Stimulated activated CD8-positive, alpha-beta memory T cell treated with anti-CD3 and anti-CD28 coated beads, Interleukin-12 subunit alpha, Interleukin-12 subunit beta, amount 100 ng/mL, for 24 hours (primary cell): ENCODE data around the gene SDR42E1.
"Not testable (repeated sequence)": the region's sequence is repeated elsewhere in the genome, so short reads cannot be mapped to it uniquely, and the experiment has no call there.

Experiments
- DNase-seq: peaks from one replicate; pipeline ENCODE4 v3.0.0-alpha.2; 2020; ENCODE audit errors: extremely low read depth

Gene SDR42E1

DNA sequence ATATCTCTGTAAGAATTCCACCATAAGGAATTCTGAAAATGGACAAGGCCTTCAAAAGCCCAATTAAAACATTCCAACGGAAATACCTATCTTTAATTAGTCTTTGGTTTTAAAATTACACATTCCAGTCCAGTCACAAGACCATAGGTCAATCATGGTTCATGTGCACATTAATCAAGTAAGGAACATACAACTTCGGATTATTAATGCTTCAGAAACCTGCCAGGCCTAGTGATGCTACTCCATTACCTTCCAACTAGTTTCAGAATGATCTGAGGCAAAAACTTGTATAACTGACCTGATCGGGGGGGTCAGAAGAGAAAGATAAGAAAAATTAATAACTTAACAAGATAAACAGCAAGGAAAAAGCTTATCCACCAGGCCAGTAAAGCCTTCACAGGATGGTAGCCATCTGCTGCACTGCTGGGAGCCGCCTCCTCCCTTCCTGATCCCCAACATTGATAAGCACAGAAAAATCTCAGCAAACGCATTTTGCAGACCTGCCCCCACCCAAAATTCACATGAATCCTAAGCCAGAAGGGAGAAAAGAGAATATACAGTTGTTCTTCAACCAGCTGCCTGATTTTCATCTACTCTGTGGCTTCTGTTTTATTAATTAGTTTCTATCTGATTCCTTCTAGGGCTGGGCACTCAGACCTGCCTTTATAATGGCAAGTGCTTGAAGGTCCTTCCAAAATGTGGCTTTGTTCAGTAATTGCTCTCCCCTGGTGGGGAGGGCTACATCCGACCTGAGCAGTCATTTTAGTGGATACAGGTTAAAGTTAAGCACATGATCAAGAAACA, 6.0 kb downstream of the SDR42E1 start:
- DNase-seq: no peak

DNA sequence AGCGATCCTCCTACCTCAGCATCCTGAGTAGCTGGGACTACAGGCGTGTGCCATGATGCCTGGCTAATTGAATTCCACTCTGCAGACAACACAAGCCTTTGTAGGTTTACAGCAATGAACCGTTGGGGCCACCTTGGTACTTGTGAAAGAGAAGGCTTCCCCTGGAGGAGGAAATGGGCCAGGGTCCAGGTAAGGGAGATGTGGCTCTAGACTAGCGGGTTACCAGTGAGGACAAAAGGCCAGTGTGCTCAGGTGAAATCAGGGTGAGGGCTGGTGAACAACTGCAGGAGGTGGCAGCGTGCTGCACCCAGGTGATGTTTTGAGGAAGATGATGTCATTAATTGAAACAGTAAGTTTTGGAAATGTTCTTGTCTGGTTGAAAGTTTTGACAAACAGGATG, 6.7 kb downstream of the SDR42E1 start:
- no peak for DNase-seq

DNA sequence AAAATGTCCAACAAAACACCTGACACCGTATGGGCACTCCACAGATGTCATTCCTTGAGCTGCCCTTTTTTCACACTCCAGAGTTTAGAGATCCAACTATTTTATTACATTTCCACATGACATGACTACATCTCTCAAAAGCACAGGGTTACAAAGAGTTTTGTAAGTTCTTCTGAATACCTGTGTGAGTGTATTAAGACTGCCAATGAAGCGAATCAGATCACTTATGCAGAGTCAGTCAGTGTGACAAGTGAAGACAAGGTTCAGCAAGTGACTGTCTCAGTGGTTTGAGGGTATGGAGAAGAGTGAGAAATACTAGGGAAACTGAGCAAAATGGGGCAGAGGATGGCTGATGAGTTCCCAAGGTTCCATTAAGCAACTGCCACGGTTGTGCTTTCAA, 8.4 kb downstream of the SDR42E1 start:
- no peak for DNase-seq

DNA sequence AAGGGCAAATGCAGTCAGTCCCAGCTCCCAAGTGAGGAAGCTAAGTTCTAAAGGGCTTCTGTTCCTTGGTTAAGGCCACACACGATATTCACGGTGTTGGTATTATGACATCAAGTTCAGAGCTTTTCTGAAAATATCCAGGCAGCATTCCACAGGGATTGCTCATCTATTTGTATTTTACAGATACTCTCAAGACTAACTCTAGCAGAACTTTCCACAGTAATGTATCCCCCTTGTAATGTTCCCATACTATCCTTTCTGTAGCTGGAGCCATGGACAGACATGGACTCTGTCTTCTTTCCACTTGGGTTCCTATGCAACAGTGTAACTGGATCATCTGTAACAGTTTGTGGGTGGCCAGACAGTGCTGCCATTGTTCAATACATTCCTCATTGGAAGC, 13.5 kb downstream of the SDR42E1 start:
- no peak for DNase-seq

DNA sequence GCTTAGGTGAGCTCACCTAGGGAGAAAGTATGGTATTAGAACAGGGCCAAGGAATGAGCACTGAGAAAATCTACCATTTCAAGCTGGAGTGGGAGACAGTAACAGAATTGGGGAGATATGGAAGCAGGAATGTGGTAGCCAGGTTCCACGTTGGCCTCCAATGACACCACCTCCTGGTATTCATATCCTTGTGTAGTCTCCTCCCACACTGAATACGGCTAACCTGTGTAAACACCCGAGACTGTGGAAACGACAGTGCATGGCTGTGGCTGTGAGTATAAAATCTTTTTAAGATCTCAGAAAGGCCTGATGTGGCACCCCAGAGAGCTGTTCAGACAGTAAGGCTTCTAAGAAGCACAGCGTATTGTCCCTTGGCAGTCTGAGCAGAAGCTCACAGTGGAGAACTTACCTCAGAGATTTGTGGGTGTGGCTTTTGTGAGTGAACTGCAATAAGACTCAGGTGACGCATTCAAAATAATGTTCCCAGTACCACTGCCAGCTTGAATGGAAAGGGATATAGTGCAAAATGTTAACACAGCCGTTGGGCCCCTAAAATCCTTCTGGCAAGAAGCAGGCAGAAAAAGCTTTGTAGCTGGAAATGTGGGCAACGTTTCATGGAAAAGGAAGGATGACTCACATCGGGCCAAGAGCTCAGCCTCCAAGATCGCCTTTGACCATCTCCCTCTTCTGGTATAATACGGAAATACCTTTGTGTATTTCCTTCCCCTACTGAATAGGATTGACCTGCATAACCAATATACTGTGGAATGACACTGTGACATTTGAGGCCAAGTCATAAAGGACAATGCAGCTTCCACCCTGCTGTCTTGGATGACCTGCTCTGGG, 14.4 kb downstream of the SDR42E1 start:
- DNase-seq: no peak

DNA sequence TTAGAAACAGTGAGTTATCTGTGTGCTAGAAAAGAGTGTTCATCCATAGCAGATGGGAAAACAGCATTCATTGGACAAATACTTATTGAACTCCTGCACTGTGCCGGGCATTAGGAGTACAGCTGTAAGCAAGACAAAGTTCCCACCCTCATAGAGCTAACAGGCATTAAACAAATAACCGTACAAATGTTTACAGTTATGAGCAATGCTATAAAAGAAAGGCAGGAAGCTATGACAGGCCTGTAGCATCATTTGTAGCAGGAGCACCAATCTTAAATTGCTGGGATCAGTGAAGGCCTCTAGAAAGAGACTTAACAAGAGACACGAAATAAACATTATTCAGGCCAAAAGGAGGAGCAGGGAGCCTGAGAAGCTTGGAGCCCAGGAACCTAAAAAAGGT, 15.6 kb downstream of the SDR42E1 start:
- DNase-seq: no peak

DNA sequence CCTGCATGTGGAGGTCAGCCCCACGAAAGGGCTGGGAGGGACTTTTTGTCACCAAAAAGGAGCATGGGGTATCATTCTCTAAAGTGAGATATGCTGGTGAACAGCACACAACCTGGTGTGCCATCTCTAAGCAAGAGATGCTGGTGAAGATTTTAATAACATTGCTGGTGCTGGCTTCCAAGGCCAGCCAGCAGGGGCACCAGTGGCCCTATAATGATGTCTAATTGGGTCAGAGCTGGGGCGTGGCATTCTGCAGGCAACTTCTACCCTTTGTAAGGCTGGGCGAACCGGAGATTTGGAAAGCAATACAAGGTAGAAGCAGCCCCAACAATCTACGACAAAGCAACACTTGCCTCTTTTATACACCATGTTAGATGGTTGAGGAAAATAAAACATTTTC, 16.8 kb downstream of the SDR42E1 start:
- DNase-seq: no peak

DNA sequence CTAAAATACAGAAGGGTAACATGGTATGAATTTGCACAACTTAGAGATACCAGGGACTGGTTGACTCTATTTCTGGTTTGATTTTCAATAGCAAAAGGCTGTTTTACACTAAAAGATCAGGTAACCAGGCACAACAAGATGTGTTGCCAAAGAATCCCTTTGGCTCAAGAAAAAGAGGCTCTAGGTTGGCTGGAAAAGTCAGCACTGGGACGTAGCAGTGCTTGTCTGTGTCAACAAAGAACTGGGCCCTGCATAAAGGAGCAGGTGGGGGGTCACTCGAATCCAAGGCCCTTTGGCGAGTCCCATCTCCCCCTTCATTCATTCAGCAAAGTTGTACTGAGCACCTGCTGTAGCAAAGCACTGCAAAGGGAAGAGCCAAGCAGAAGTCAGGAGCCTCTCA, 18.4 kb downstream of the SDR42E1 start:
- no peak for DNase-seq

DNA sequence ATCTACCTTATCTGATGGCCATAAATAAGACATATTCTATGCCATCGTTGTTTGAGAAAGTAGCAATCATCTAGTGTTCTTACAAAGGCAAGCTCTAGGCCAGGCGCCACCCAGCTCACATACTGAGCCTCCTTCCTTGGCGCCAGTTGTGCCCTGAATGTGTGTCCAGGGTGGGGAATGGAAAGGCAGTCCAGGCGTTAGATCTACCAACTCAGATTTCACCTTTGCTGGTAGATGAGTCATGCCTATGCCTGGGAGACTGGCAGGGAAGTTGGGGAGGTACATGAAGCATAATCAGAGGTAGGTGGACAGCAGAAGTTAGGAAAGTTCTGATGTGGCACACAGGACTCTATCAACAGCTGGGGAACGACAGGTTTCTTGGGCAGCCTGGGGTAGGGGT, 23.6 kb downstream of the SDR42E1 start:
- DNase-seq: no peak

DNA sequence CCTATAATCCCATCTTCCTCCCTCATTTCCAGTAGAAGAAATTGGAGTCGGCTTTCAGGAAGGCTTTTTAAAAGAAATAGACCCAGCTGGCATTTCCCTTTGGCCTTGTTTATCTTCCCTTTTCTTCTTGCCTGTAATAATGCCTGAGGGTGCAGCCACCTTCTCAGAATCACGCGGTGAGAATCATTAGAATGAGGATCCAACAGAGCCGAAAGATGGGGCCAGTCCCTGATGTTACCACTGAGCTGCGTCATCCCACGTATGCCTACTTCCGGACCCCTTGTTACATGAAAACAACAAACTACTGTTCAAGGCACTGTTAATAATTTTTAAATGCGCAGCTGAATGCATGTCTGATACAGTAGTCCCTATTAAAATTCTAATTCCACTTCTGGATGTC, 24.1 kb downstream of the SDR42E1 start:
- DNase-seq: no peak

DNA sequence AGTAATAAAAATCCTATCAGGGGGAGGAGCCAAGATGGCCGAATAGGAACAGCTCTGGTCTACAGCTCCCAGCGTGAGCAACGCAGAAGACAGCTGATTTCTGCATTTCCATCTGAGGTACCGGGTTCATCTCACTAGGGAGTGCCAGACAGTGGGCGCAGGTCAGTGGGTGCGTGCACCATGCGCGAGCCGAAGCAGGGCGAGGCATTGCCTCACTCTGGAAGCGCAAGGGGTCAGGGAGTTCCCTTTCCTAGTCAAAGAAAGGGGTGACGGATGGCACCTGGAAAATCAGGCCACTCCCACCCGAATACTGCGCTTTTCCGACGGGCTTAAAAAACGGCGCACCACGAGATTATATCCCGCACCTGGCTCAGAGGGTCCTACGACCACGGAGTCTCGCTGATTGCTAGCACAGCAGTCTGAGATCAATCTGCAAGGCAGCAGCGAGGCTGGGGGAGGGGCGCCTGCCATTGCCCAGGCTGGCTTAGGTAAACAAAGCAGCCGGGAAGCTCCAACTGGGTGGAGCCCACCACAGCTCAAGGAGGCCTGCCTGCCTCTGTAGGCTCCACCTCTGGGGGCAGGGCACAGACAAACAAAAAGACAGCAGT, 33.8 kb downstream of the SDR42E1 start:
- not testable (repeated sequence) for DNase-seq

DNA sequence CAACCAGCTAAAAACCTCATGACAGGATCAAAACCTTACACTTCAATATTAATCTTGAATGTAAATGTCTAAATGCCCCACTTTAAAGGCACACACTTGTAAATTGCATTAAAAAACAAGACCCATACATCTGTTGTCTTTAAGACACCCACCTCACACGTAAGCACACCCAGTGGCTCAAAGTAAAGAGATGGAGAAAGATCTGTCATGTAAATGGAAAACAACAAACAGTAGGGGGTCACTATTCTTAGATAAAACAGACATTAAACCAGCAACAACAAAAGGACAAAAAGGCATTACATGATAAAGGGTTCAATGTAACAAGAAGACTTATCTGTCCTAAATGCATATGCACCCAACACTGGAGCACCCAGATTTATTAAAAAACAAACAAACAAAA, 35.6 kb downstream of the SDR42E1 start:
- DNase-seq: no peak

DNA sequence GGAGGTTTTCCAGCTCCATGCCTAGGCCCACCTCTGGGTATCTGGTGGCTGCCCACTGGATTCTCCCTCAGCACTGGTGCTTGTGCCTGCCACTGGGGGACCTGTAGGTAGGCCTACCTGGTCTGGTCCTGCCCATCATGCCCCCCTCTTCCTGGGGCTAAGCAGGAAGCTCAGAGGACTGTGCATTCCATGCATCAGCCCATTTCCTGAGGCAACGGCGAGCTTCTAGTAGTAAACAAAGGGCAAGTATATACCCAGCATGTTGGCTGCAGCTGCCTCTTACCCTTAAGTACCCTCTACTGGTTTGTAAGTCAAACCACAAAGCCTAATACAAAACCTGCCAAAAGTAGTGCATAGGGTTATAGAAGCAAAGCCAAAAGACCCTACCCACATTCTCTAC, 37.5 kb downstream of the SDR42E1 start:
- no peak for DNase-seq

DNA sequence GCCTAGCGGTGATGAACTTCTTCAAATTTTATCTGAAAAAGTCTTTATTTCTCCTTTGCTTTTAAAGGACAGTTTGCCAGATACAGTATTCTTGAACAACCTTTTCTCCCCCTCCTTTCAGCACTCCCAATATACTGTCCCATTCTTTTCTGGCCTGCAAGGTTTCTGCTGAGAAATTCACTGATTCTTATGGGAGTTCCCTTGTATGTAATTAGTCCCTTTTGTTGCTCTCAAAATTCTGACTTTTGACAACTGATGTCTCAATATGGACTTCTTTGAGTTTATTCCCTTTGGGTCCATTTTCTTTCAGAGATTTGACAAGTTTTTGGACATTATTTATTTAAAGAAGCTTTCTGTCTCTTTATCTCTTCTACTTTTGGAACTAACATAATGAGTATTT, 39.4 kb downstream of the SDR42E1 start:
- DNase-seq: no peak

DNA sequence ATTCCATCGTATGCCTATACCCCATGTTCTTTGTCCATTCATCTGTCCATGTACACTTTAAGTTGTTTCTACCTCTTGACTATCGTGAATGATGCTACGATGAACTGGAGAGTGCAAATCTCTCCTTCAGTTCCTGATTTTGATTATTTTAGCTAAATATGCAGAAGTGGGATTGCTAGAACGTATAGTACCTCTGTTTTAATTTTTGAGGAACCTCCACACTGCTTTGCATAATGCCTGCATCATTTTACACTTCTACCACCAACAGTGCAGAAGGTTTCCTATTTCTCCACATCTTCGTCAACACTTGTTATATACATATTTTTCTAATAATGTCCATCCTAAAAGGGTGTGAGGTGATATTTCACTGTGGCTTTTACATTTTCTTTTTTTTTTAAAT, 43.9 kb downstream of the SDR42E1 start:
- no peak for DNase-seq

DNA sequence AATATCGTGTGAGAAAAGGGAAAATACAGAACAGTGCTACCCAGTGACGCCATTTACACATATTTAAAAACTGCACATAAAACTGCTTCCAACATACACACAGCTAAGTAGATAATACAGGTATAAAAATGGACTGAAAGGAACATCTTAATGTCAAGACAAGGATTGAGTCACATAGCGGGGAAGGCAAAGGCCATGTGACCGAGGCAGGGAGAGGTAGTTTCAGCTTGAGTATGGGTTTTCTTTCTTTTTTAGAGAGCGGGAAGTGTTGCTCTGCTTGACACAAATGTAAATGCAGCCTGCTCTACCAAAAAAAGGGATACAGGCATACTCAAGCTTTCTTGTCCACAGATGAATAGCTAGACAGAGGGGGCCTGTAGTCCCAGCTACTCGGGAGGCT, 46.5 kb downstream of the SDR42E1 start:
- DNase-seq: no peak

DNA sequence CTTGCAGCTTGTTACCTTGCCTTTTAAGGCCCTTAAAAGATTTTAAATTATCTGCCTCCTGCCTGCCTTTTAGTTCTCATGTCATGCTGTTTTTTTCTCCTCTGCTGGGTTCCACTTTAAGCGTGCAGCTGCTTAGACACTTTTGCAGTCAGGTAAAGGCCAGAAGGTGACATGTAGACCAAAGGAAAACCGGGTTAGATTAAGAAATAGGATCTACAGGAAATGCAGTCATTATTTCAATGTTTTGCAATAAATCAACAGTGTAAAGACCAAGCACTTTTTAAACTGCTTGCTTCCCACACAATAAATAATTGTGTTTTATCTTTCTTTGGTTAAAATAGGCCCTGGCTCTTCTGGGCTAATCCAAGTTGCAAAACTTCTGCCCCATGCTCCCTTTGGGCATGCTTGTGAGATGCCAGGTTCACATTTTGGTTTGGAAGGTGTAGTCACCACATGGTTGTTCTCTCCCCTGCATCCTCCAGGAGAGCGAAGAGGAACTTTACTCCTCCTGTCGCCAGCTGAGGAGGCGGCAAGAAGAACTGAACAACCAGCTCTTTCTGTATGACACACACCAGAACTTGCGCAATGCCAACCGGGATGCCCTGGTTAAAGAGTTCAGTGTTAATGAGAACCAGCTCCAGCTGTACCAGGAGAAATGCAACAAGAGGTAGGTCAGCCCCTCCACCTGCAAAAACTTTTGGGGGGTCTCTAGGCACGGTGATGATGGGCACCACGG, 54.9 kb downstream of the SDR42E1 start:
- DNase-seq: no peak

DNA sequence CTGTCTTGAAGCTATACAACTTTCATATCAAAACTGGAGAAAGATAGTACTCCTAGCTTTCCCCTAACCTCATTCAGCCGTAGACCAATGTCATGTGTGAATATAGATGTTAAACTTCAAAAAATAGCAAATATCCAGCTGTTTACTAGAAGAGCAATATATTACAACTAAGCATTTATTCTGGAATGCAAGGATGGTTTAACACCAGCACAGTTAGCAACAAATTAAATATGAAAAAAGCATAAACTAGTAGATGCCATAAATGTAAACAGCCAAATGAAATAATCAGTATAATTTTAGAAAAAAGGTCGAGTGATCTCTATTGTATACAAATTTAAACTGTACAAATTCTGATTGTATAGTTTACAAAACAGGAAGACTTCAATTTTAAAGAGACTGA, 59.7 kb downstream of the SDR42E1 start:
- no peak for DNase-seq

DNA sequence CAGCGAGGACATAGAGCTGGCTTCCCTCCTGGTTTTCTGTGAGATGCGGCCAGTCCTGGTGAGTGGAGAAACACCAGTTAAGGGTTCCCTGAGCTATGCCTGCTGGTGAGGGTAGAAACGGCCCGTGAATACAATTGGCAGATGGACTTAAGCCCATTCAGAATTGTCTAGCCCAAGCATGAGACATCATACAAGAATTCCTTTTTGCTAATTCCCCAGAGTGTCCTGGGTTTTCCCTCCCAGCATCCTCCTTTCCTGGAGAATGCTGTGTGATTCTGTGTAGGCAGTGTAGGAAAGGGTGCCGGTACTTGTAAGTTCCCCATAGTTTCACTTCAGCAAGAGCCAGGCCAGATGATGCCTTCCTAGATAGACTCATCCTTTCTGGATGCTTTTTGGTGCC, 65.1 kb downstream of the SDR42E1 start:
- DNase-seq: no peak

DNA sequence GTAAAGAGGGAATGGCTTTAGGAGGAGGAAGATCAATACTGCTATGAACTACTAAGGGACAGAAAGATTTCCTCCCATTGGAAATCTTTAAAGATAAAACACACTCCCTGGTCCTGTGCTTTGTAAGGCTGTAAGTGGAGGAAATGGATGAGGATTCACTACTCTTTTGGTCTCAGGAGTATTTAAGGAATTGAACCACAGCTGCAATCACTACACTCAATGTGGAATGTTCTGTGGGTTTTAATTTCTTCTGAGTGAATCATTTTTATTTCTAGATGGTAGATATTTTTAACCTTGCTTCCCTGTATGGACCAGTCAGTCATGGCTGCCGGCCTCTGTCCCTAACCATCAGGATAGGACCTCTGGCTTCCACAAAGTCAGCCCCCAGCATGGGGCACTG, 65.6 kb downstream of the SDR42E1 start:
- DNase-seq: no peak

DNA sequence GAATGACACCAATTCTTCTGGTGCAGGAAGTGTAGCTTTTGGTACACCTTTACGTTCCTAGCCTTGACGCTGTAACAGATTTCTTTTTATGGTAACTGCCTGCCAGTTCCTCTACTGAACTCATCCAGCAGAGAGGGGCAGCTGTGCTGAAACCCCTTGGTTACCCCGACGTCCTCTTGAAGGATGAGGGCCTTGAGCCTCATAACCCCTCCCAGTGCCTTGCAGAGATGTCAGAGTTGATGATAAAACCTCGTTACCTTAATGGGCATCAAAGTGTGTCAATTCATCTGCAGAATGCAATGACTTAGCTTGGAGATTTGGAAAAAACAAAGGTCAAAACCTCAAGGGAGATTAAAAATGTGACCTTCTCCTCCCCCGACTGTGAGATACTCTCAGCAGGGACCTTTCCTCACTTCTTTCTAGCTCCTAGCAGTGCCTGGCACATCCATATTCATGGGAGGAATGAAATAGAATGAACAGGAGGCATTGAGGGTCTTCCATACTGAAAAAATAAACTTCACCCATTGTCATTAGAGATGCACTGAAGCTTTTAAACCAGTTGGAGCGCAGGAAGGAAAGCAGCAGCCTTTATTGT, 69.2 kb downstream of the SDR42E1 start:
- no peak for DNase-seq
